Psoas muscle (tissue), 8 donors: ENCODE results near the gene BBS4. TPM values are rescaled to one million over a fixed set of nuclear protein-coding genes. Genes with fewer than 3 reads are reported as not detected.

Experiments used
- ATAC-seq, 4 donors: fragments of 200-7000 bp; cut with Tn5 transposase; one replicate each; pipeline ENCODE4 v1.9.1; 2020; ENCODE audit warnings: moderate library complexity in 3 of 4, mild to moderate bottlenecking in 2 of 4
- DNase-seq, 2 donors: peaks; one replicate each; pipeline ENCODE4 v3.0.0-alpha.2; 2020
- H3K27ac ChIP-seq: fragments of 200-600 bp; one replicate; pipeline ENCODE4 v1.8.0; 2022
- H3K27me3 ChIP-seq, 3 donors: fragments of 200-600 bp in 1 of 3; one replicate each; pipeline versions ENCODE4 v1.6.1 to v1.8.0; 2013 to 2022; ENCODE audit warnings: low read length in 2 of 3, mild to moderate bottlenecking in 2 of 3, moderate library complexity in 1 of 3; ENCODE audit not compliant: insufficient read depth in 3 of 3
- H3K36me3 ChIP-seq, 2 donors: fragments of 200-600 bp in 1 of 2; one replicate each; pipeline versions ENCODE4 v1.6.1 to v1.8.0; 2013 to 2022; ENCODE audit warnings: low read depth in 1 of 2, mild to moderate bottlenecking in 1 of 2, moderate library complexity in 1 of 2; ENCODE audit not compliant: insufficient read depth in 1 of 2
- H3K4me1 ChIP-seq: fragments of 200-600 bp; one replicate; pipeline ENCODE4 v1.8.0; 2022
- H3K4me3 ChIP-seq: fragments of 200-600 bp; one replicate; pipeline ENCODE4 v1.8.0; 2022; ENCODE audit warnings: mild to moderate bottlenecking
- H3K9me3 ChIP-seq: fragments of 200-600 bp; one replicate; pipeline ENCODE4 v1.8.0; 2022
- WGBS, 3 donors: extraction: QIAGEN DNeasy Blood & Tissue Kit; methylation state at CpG; one replicate each; pipeline versions ENCODE4 v1.1.6 to v1.1.7; 2013; 5-methylcytosine and 5-hydroxymethylcytosine counted together
- intact Hi-C, 2 donors: fragments of 100-400 bp; cut with DNase I; formaldehyde crosslinking; loops; one replicate each; pipeline versions ENCODE4 v1.11.0 to v1.14.2; 2022
- polyA plus RNA-seq, 3 donors: library from polyadenylated mRNA; stranded (reverse); fragments of 200-250 nt; gene quantifications; one replicate each; pipeline ENCODE4 v1.2.3, GENCODE V29; 2013
- total RNA-seq, 4 donors: library from RNA; stranded (reverse); fragmentation: NEBNext Ultra II Directional in 2 of 4; extraction: Animal tissue kit (Norgen Biotek cat#: 25700) in 2 of 4; gene quantifications; one replicate each; pipeline versions ENCODE4 v1.2.1 to v1.2.4, GENCODE V29; 2021 to 2023
- TF ChIP-seq, protein P1 (sequence below): fragments of 200-600 bp; IDR thresholded peaks from one replicate; pipeline ENCODE4 v1.8.0; 2022; ENCODE audit warnings: antibody characterized with exemption
- donor health status: healthy with polysubstance abuse.
- donor health status: DM: no; HTN: no; CAD: no; lungs with moderate emphysema.
- donor health status: Bipolar disorder and iron deficiency.
- donor health status: healthy.
- donor health status: DM: yes; HTN: yes; CAD: no.
- donor health status: DM: no; HTN: no; CAD: no.
- donor health status: DM: no; HTN: no; CAD: no.
- donor health status: DM: yes; HTN: yes; CAD: no.

BBS4 gene
- total and polyA plus RNA-seq, 7 donors, result 12.0 to 38.6 (median 15.9) TPM

GRCh38 chr15:72728821-72729220 is 42.8 kb downstream of the BBS4 start:
- H3K36me3 ChIP-seq, result peaks cover 3 to 77% of the 10 kb centered on the region in 2 donors
- TF ChIP-seq, protein P1, sequence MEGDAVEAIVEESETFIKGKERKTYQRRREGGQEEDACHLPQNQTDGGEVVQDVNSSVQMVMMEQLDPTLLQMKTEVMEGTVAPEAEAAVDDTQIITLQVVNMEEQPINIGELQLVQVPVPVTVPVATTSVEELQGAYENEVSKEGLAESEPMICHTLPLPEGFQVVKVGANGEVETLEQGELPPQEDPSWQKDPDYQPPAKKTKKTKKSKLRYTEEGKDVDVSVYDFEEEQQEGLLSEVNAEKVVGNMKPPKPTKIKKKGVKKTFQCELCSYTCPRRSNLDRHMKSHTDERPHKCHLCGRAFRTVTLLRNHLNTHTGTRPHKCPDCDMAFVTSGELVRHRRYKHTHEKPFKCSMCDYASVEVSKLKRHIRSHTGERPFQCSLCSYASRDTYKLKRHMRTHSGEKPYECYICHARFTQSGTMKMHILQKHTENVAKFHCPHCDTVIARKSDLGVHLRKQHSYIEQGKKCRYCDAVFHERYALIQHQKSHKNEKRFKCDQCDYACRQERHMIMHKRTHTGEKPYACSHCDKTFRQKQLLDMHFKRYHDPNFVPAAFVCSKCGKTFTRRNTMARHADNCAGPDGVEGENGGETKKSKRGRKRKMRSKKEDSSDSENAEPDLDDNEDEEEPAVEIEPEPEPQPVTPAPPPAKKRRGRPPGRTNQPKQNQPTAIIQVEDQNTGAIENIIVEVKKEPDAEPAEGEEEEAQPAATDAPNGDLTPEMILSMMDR, result no peak
- H3K4me3 ChIP-seq, result no peak overlapping the region
- ATAC-seq, result no peak
- H3K27ac ChIP-seq, result no peak overlapping the region
- intact Hi-C loops, result no loop called here
- H3K27me3 ChIP-seq, result no peaks in the 10 kb centered on the region
- DNase-seq, result no peak
- no peaks in the 10 kb centered on the region for H3K4me1 ChIP-seq
- H3K9me3 ChIP-seq, result no peaks in the 10 kb centered on the region
- WGBS, 3 donors, result 84 to 100% (median 88%) methylated on average over 1 of the region's 1 CpG

DNA sequence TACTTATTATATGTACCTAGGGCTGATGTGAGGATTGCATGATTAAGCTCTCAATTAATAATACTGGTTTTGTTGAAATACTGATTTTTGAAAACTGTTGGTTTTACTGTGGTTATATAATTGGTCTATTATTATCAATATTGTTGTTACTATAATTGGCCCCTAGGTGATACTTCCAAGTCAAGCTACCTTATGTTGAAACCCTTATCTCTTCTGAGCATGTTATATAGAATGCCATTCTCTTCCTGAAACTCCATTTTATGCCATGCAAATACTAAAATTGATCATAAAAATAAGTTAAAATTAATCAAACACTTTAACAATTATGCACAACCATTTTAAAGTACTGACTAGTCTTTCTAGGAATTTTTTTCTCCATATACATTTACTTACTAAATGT is 46.1 kb downstream of the BBS4 start:
- Histone ChIP-seq H3K4me1 (no peaks in the 10 kb centered on the region), H3K36me3 (peaks cover 5 to 75% of the 10 kb centered on the region in 2 donors), H3K9me3 (no peaks in the 10 kb centered on the region), H3K27ac (no peak overlapping the region), H3K4me3 (no peak overlapping the region), H3K27me3 (no peaks in the 10 kb centered on the region)
- TF ChIP-seq, protein P1, result no peak
- intact Hi-C loops, result no loop called here
- DNase-seq (no peak), ATAC-seq (no peak)

GRCh38 chr15:72732516-72732915 is 46.5 kb downstream of the BBS4 start:
- DNase-seq (no peak), ATAC-seq (no peak)
- no peaks in the 10 kb centered on the region for H3K27me3 ChIP-seq
- TF ChIP-seq, protein P1, result no peak
- H3K9me3 ChIP-seq, result no peaks in the 10 kb centered on the region
- H3K27ac ChIP-seq, result no peak overlapping the region
- H3K4me1 ChIP-seq, result no peaks in the 10 kb centered on the region
- peaks cover 8 to 75% of the 10 kb centered on the region in 2 donors for H3K36me3 ChIP-seq
- whole genome bisulfite sequencing, 3 donors, result 88 to 94% (median 92%) methylated on average over 4 of the region's 4 CpGs
- intact Hi-C loops, result no loop called here
- no peak overlapping the region for H3K4me3 ChIP-seq

DNA sequence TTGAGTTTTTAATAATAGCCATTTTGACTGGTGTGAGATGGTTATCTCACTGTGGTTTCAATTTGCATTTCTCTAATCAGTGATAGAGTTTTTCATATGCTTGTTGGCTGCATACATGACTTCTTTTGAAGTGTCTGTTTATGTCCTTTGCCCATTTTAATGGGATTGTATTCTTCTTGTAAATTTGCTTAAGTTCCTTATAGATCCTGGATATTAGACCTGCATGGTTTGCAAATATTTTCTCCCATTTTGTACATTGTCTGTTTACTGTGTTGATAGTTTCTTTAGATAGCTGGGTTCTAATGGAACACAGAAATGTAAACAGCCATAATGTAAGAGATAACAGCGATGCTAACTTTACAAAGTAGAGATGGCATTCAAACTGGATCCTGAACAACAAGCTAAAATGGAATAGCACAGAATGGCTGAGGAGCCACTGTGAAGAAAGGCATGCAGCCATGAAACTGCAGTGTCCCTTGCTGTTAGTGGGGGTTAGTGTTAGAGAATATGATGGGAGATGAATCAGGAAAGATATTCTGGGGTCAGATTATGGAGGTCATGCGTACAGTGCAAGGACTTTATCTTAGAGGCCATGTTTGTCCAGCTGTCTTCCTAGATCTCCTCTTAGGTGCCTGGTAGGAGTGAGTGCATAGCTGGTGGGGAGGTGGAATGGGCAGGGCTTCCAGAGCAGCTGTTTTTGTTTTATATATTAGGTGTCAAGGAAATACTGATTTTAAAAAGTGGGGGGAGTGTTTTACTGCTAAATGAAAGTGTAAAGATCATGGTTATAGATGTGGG is 48.1 kb downstream of the BBS4 start:
- intact Hi-C loops, result no loop called here
- ATAC-seq (no peak), DNase-seq (no peak)
- Histone ChIP-seq H3K27ac (no peak overlapping the region), H3K4me1 (no peaks in the 10 kb centered on the region), H3K4me3 (no peak overlapping the region), H3K36me3 (peaks cover 13 to 80% of the 10 kb centered on the region in 2 donors), H3K27me3 (no peaks in the 10 kb centered on the region), H3K9me3 (no peaks in the 10 kb centered on the region)
- WGBS, 3 donors, result 94 to 98% (median 96%) methylated on average over 2 of the region's 2 CpGs
- TF ChIP-seq, protein P1, result no peak

DNA sequence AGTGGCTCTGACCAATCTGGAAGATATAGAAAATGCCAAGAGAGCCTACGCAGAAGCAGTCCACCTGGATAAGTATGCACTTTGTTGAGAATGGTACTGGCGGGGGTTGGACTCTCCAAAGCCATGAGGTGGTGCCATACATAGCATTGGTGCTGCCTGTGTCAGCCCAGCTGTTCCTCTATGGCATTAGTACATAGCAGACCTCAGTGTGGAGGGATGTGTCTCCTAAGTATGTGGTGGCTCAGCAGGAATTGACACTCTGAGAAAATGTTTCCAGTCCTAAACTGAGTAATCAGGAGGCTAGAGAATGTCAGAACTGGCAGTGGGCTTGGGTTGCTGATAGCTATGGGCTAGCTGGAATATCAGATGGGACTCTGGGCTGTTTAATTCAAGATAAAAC is 49.1 kb downstream of the BBS4 start:
- Histone ChIP-seq H3K9me3 (no peaks in the 10 kb centered on the region), H3K27me3 (no peaks in the 10 kb centered on the region), H3K27ac (no peak overlapping the region), H3K4me1 (no peaks in the 10 kb centered on the region), H3K36me3 (peaks cover 19 to 86% of the 10 kb centered on the region in 2 donors), H3K4me3 (no peak overlapping the region)
- TF ChIP-seq, protein P1, result no peak
- DNase-seq (no peak), ATAC-seq (no peak)
- intact Hi-C loops, result no loop called here
- WGBS, 3 donors, result 92 to 97% (median 94%) methylated on average over 2 of the region's 2 CpGs
